ENCODE measurements around the gene HAUS8.

GRCh38 chr19:17004386-17004785, 70.9 kb downstream of the HAUS8 start:
- TF ChIP-seq, protein P1, sequence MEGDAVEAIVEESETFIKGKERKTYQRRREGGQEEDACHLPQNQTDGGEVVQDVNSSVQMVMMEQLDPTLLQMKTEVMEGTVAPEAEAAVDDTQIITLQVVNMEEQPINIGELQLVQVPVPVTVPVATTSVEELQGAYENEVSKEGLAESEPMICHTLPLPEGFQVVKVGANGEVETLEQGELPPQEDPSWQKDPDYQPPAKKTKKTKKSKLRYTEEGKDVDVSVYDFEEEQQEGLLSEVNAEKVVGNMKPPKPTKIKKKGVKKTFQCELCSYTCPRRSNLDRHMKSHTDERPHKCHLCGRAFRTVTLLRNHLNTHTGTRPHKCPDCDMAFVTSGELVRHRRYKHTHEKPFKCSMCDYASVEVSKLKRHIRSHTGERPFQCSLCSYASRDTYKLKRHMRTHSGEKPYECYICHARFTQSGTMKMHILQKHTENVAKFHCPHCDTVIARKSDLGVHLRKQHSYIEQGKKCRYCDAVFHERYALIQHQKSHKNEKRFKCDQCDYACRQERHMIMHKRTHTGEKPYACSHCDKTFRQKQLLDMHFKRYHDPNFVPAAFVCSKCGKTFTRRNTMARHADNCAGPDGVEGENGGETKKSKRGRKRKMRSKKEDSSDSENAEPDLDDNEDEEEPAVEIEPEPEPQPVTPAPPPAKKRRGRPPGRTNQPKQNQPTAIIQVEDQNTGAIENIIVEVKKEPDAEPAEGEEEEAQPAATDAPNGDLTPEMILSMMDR (IDR thresholded peaks at IDR 0.05; ENCODE audit: extremely low read depth in 1 of 2, insufficient read depth in 1 of 2, low read depth in 1 of 2, low read length in 2 of 2): no peak
- TF ChIP-seq POLR2A (IDR thresholded peaks at IDR 0.05; ENCODE audit: low read depth, low read length) (no peak), POLR2AphosphoS5 (IDR thresholded peaks at IDR 0.05; ENCODE audit: insufficient read depth, low read depth, low read length) (no peak), EZH2 (IDR thresholded peaks at IDR 0.05; ENCODE audit: borderline replicate concordance, low read depth, low read length, severe bottlenecking) (no peak), MYC (IDR thresholded peaks at IDR 0.05; ENCODE audit: low read depth, low read length) (no peak), JUN (IDR thresholded peaks at IDR 0.05; ENCODE audit: borderline replicate concordance, insufficient read depth, insufficient read length, low read depth) (no peak), FOS (IDR thresholded peaks at IDR 0.05; ENCODE audit: borderline replicate concordance, insufficient read depth, low read length) (no peak), GATA2 (IDR thresholded peaks at IDR 0.05; ENCODE audit: insufficient read depth, insufficient read length, low read depth, low read length) (no peak)
- TF ChIP-seq, protein P2, sequence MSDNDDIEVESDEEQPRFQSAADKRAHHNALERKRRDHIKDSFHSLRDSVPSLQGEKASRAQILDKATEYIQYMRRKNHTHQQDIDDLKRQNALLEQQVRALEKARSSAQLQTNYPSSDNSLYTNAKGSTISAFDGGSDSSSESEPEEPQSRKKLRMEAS (IDR thresholded peaks at IDR 0.05; ENCODE audit: insufficient read depth, insufficient read length): no peak
